HepG2 (cell line): Measurements from ENCODE around the gene KIF6.

Experiments
- FOXM1 ChIP-seq: sonication (generic); formaldehyde crosslinking; IDR thresholded peaks from 2 replicates; pipeline ENCODE4 v1.5.0; 2020; ENCODE audit warnings: missing genetic modification reagents
- GABPB1 ChIP-seq: IDR thresholded peaks from 2 replicates; pipeline ENCODE4 v1.6.1; 2016; ENCODE audit warnings: mild to moderate bottlenecking, missing genetic modification reagents, moderate library complexity, missing compliant biosample characterization
- MAFF ChIP-seq: IDR thresholded peaks from 2 replicates; pipeline ENCODE4 v1.6.1; 2011; ENCODE audit warnings: low read depth, low read length, improper control_type of control experiment
- POLR2A ChIP-seq, 2 experiments: IDR thresholded peaks; 2 replicates each; pipeline ENCODE4 v1.6.1; 2011; ENCODE audit warnings: low read depth in 2 of 2, low read length in 2 of 2, mild to moderate bottlenecking in 1 of 2, moderate library complexity in 1 of 2; ENCODE audit not compliant: insufficient read depth in 1 of 2
- SATB2 ChIP-seq: sonication (generic); formaldehyde crosslinking; IDR thresholded peaks from 2 replicates; pipeline ENCODE4 v1.5.0; 2020; ENCODE audit warnings: missing genetic modification reagents
- SOX13 ChIP-seq, 3 experiments: fragments of 450-650 bp in 1 of 3; sonication (generic) in 1 of 3; formaldehyde crosslinking in 1 of 3; IDR thresholded peaks in 2 of 3; conservative IDR thresholded peaks in 1 of 3; 2 replicates each; pipeline versions ENCODE4 v1.5.0 to v1.6.1; 2016 to 2020; ENCODE audit warnings: antibody characterized with exemption in 1 of 3, mild to moderate bottlenecking in 1 of 3, missing compliant biosample characterization in 1 of 3, missing genetic modification reagents in 1 of 3, moderate library complexity in 1 of 3
- ZNF207 ChIP-seq: fragments of 450-650 bp; IDR thresholded peaks from 2 replicates; pipeline ENCODE4 v1.6.1; 2016; ENCODE audit warnings: antibody characterized with exemption, borderline replicate concordance
- ZNF232 ChIP-seq: sonication (generic); formaldehyde crosslinking; IDR thresholded peaks from 2 replicates; pipeline ENCODE4 v1.4.0; 2020; ENCODE audit warnings: missing genetic modification reagents, borderline replicate concordance
- TF ChIP-seq, protein P1 (sequence below): sonication (generic); formaldehyde crosslinking; IDR thresholded peaks from 2 replicates; pipeline ENCODE4 v1.5.0; 2020; ENCODE audit warnings: mild to moderate bottlenecking, missing genetic modification reagents, moderate library complexity
- TF ChIP-seq, protein P2 (sequence below): IDR thresholded peaks from 2 replicates; pipeline ENCODE4 v1.6.1; 2016; ENCODE audit warnings: missing biosample characterization, missing genetic modification reagents, low read depth
- TF ChIP-seq, protein P3 (sequence below): sonication (generic); formaldehyde crosslinking; IDR thresholded peaks from 2 replicates; pipeline ENCODE4 v1.9.0; 2021; ENCODE audit warnings: missing genetic modification reagents, borderline replicate concordance

DNA sequence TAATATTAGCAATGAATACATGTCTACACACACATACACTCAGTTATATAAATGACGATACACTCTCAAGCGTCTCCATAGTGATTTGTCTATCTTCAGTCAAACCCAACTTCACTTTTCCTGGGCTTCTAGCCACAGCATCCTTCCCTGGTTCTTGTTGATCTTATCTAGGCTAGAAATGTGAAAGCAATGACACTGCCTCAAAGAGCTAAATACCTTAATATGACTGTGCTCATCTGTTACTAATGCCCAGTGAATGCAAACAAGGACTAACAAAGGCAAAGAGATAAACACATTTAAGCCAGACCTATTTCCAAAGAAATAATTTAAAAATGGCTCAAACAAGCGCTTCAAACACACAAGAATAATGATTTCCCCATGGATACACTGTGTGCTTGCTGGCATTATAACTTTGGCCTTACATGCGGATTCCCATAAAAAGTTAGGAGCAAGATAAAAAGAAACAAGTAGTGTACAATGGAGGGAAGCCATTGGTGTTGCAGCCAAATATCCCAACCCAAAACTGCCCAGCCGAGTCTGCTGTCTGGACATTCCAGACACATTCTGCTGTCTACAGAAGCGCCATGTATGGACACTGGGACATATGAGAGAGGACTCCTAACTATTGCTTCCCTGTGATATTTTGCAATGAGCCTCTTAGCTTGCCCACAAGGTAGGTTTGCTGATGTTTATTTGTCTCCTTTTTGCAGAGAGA, 47.5 kb upstream of the KIF6 start:
- no peak for TF ChIP-seq SATB2 (CRISPR knock-in tag)
- TF ChIP-seq, protein P1, sequence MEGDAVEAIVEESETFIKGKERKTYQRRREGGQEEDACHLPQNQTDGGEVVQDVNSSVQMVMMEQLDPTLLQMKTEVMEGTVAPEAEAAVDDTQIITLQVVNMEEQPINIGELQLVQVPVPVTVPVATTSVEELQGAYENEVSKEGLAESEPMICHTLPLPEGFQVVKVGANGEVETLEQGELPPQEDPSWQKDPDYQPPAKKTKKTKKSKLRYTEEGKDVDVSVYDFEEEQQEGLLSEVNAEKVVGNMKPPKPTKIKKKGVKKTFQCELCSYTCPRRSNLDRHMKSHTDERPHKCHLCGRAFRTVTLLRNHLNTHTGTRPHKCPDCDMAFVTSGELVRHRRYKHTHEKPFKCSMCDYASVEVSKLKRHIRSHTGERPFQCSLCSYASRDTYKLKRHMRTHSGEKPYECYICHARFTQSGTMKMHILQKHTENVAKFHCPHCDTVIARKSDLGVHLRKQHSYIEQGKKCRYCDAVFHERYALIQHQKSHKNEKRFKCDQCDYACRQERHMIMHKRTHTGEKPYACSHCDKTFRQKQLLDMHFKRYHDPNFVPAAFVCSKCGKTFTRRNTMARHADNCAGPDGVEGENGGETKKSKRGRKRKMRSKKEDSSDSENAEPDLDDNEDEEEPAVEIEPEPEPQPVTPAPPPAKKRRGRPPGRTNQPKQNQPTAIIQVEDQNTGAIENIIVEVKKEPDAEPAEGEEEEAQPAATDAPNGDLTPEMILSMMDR (CRISPR knock-in tag) = no peak
- TF ChIP-seq MAFF = no peak
- TF ChIP-seq POLR2A (IDR thresholded peaks at IDR 0.05; ENCODE audit: insufficient read depth in 1 of 2, low read depth in 2 of 2, low read length in 2 of 2) = no peak
- TF ChIP-seq, protein P2, sequence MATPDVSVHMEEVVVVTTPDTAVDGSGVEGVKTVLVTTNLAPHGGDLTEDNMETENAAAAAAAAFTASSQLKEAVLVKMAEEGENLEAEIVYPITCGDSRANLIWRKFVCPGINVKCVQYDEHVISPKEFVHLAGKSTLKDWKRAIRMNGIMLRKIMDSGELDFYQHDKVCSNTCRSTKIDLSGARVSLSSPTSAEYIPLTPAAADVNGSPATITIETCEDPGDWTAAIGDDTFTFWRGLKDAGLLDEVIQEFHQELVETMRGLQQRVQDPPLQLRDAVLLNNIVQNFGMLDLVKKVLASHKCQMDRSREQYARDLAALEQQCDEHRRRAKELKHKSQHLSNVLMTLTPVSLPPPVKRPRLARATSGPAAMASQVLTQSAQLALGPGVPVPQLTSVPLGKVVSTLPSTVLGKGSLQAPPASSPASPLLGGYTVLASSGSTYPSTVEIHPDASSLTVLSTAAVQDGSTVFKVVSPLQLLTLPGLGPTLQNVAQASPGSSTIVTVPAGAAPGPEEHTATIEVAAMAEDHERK (CRISPR knock-in tag) = no peak
- TF ChIP-seq GABPB1 = no peak
- TF ChIP-seq FOXM1 (CRISPR knock-in tag) = no peak
- TF ChIP-seq, protein P3, sequence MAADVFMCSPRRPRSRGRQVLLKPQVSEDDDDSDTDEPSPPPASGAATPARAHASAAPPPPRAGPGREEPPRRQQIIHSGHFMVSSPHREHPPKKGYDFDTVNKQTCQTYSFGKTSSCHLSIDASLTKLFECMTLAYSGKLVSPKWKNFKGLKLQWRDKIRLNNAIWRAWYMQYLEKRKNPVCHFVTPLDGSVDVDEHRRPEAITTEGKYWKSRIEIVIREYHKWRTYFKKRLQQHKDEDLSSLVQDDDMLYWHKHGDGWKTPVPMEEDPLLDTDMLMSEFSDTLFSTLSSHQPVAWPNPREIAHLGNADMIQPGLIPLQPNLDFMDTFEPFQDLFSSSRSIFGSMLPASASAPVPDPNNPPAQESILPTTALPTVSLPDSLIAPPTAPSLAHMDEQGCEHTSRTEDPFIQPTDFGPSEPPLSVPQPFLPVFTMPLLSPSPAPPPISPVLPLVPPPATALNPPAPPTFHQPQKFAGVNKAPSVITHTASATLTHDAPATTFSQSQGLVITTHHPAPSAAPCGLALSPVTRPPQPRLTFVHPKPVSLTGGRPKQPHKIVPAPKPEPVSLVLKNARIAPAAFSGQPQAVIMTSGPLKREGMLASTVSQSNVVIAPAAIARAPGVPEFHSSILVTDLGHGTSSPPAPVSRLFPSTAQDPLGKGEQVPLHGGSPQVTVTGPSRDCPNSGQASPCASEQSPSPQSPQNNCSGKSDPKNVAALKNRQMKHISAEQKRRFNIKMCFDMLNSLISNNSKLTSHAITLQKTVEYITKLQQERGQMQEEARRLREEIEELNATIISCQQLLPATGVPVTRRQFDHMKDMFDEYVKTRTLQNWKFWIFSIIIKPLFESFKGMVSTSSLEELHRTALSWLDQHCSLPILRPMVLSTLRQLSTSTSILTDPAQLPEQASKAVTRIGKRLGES (CRISPR knock-in tag) = no peak
- no peak for TF ChIP-seq ZNF232 (CRISPR knock-in tag)
- no peak for TF ChIP-seq ZNF207
- TF ChIP-seq SOX13 (IDR thresholded peaks at IDR 0.05) = no peak
- no peak for TF ChIP-seq SOX13 (CRISPR knock-in tag; conservative IDR thresholded peaks at IDR 0.05 in 1 of 2, IDR thresholded peaks at IDR 0.05 in 1 of 2)
